Measurements from ENCODE around the gene CD27.

GRCh38 chr12:6430124-6430989 is 14.4 kb upstream of the CD27 start:
- TF ChIP-seq RFX5 (IDR thresholded peaks at IDR 0.05; ENCODE audit: low read length) (no peak), RXRA (IDR thresholded peaks at IDR 0.05; ENCODE audit: borderline replicate concordance, low read depth) (no peak), CTCF (IDR thresholded peaks at IDR 0.05) (no peak), RCOR1 (IDR thresholded peaks at IDR 0.05; ENCODE audit: low read length) (no peak), FOSL2 (IDR thresholded peaks at IDR 0.05; ENCODE audit: borderline replicate concordance, low read depth) (no peak), NRF1 (IDR thresholded peaks at IDR 0.05; ENCODE audit: low read depth, low read length) (no peak), POLR2AphosphoS5 (IDR thresholded peaks at IDR 0.05; ENCODE audit: low read depth, low read length) (no peak), TCF12 (IDR thresholded peaks at IDR 0.05) (no peak)

Measured in SK-N-SH (cell line).